Superior temporal gyrus (tissue), 1 donor: ENCODE results near the gene ADAT3.

Source experiments
- DNase-seq: peaks from one replicate; pipeline ENCODE4 v3.0.0-alpha.2; 2016; ENCODE audit errors: extremely low spot score

Gene ADAT3

DNA sequence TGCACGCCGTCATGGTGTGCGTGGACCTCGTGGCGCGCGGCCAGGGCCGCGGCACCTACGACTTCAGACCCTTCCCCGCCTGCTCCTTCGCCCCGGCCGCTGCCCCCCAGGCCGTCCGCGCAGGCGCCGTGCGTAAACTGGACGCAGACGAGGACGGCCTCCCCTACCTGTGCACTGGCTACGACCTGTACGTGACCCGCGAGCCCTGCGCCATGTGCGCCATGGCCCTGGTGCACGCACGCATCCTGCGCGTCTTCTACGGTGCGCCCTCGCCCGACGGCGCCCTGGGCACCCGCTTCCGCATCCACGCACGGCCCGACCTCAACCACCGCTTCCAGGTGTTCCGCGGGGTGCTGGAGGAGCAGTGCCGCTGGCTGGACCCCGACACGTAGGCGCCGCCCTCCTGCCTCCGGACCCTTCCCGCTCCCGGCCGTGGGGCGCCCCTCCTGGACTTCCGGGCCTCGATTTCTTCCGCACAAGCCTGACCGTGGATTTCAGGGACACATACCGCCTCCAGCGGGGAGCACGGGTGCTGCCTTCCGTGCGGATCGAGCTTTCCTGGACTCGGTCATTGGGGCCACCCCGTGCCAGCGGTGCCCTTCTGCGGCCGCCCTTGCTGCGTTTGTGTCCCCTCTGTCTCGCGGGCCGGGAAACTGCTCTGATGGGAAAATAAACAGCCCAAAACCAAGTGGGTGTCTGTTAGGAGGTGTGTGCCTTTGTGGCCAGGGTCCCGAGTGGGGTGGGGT is 7.7 kb downstream of the ADAT3 start:
- no peak for DNase-seq

DNA sequence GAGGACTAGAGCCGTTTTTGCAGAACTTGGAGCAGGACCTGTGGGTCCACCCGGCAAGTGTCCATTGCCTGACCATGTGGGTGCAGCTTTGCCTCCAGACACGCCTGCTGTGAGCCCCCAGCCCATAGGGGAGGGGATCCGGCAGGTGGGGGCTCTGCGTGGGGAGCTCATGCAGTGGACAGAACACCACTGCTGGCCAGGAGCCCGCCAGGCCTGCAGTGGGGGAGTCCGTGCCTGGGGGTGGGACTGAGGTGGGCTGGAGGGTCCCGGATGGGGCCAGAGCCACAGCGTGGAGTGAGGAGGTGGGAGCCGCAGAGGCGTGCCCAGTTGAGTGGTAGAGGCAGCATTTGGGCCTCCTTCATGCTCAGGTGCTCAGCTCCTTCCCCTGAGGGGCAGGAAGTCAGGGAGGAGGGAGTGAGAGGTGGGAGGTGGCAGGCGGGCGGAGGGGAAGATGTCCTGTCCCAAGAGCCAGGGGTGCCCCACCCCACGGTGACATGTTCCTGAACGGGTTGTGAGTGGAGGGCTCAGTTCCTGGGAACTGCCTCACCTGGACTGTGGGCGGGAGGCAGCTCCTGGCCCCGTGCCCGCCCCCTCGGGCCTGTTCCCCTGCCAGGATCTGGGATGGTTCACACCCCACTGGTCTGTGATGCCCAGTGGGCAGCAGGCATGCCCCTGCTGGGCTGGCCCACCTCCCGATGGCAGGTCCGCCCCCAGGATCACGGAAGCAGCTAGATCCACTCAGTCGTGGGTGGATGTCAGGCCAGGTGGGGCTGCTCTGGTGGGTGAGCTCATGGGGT is 8.8 kb downstream of the ADAT3 start:
- no peak for DNase-seq

DNA sequence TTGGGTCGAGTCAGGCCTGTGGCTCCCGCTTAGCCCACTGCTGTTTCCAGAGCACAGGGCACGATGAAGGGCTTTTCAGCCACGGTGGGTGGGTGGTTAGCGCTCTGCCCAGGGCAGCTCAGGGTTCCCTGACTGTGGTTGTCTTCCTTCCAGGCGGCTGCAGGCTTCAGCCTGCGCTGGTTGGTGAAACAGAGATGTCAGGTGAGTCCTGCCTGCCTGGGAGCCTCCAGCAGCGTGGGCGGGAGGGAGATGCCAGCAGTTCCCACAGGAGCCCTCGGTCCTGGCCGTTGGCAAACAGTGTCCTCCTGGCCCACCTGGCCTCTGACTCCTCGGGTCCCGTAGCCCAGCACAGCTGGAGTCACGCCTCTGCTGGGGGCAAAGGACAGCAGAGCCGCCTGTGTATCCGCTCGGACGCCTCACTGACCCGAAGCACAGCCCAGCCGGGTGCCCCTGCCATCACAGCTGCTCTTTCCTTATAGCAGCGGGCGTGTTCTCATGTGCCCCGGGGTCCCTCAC is 9.7 kb downstream of the ADAT3 start:
- no peak for DNase-seq

DNA sequence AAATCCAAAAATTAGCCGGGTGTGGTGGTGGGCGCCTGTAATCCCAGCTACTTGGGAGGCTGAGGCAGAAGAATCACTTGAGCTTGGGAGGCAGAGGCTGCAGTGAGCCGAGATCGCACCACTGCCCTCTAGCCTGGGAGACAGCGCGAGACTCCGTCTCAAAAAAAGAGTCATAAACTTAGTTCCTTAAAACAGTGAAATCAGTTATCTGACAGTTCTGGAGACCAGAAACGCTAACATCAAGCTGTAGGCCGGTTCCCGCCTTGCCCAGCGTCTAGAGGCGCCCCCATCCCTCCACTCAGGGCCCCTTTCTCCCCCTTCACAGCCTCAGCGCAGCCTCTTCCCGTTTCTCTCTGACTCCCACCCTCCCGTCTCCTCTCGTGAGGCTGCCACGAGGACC is 11.9 kb downstream of the ADAT3 start:
- no peak for DNase-seq

DNA sequence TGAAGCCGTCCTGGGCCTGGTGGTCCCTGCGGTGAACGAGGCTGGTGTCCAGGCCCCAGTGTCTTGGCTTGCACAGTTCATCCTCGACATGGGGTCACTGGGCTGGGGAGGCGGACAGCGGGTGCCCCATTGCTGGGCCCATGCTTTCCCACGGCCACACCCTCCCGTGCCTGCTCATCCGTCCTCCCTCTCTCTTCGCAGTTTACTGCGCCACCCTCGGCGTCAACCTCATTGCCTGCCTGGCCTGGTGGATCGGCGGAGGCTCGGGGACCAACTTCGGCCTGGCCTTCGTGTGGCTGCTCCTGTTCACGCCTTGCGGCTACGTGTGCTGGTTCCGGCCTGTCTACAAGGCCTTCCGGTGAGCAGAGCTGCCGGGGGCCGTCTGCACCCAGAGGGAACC is 12.7 kb downstream of the ADAT3 start:
- no peak for DNase-seq

DNA sequence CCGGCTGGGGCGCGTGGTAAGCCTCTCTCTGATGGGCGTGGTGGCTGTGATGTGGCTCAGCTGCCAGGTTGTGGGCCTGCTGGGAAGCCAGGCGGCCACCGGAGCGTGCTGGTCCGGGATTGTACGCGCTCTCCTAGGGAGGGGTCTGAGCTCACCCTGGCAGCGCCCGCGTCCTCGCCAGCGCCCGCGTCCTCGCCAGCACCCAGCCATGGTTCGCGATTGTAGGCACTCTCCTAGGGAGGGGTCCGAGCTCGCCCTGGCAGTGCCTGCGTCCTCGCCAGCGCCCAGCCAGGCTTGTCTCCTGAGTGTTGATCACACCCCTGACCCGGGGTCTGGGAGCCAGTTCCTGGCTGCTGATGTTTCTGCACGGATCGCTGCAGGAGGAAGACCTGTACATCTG is 13.8 kb downstream of the ADAT3 start:
- DNase-seq, result no peak

DNA sequence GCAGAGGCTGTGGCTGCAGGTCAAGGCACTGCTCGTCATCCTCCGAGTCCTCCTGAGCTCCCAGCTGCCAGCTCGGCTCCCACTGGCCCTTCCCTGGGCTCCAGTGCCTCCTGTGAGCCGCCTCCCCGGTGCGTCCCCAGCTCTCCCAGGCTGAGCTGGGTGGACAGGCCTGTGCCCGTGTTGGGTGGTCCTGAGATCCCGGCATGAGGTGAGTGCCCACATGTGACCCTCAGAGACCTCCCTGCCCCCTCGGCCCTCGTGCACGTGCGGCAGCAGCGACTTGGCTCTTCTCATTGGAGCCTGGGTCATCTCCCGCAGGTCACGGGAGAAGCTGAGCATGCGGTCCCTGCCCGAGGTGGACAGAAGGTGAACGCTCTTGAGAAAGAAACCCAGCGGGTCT is 15.4 kb downstream of the ADAT3 start:
- no peak for DNase-seq

DNA sequence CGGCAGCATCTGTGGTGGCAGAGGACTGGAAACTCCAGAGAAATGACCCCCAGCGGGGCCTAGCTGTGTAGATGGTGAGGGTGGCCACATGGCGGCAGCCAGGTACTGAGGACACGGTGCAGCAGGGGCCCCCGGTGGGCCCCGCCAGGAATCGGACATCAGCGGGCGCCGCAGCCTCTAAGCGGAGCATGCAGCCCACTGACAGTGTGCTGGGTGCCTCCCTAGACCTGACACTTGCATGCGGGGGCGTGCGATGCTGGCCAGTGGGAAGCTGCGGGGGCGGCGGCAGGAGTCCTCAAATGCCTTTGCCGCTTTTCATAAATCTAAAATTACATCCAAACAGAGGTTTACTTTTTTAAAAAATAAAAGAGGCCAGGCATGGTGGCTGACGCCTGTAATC is 16.1 kb downstream of the ADAT3 start:
- DNase-seq, result no peak

DNA sequence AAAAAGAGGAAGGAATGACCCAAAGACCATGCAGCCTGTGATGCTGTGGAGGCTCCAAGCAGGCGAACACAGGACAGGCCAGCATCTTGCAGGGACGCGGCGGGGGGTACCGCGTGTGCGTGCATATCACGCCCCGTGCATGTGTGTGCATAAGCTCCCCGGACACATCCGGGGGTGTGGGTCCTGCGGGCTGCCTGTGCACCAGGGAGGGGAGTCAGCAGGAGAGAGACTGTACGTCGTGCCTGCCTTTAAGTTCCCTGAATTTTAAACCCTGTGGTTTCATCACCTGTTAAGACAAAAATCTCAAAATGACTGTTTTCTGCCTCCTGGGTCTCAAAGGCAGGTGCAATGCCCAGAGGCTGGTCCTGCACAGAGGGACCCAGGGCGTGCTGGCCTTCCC is 16.6 kb downstream of the ADAT3 start:
- DNase-seq, result no peak

DNA sequence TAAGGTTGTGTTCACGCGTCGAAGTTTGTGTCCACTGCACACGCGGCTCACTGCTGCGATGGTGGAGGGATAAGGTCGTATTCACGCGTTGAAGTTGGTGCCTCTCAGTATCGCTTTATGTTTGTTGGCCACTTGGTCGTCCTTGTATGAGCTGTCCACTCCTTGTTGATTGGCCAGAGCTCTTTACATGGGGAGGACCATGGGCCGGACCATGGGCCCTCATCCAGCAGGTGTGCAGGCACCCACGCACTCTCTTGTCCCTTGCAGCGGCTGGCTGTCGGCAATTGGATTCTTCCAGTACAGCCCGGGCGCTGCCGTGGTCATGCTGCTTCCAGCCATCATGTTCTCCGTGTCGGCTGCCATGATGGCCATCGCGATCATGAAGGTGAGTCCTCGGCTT is 17.6 kb downstream of the ADAT3 start:
- no peak for DNase-seq

DNA sequence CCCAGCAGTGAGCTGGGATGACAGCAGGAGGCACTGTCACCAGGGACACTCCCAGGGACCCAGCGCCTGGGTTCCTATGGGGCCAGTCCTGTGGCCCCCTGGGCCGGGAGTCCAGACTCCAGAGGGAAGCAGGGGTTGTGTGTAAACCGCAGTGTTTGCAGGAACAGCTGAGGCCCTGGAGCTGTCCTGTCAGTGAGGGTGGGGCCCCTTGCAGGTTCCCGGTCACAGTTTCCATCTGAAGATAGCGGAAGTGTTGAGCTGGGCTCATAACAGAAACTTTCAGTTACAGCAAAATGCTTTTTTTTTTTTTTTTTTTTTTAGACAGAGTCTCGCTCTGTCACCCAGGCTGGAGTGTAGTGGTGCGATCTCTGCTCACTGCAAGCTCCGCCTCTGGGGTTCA is 18.1 kb downstream of the ADAT3 start:
- no peak for DNase-seq

DNA sequence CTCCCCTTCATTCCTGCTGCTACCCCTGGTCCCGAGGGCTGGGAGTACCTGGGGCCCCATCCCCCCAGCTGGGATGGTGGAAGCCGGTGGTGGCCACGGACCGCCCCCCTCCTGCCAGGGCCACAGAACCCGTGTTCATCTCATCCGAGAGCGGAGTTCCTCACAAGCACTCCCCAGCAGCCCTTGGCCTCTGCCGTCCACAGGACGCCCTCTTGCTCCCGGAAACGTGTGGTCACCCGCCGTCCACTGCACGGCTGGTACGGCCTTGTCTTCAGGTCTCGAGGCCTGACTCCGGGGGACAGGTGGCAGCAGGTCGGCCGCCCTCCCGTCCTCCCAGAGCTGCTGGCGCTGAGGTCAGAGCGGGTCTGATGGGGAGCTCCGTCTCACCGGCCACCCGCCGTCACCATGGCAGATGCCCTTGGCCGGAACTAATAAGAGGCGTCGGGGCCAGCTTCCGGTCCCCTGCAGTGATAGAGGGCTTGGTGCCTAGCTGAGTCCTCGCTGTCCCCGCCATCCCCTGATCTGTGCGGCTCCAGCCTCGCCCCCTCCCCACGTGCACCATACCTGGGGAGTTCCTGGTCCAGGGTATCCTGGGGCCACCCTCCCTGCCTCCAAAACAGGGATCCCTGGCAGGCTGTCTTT is 19.2 kb downstream of the ADAT3 start:
- DNase-seq, result no peak

DNA sequence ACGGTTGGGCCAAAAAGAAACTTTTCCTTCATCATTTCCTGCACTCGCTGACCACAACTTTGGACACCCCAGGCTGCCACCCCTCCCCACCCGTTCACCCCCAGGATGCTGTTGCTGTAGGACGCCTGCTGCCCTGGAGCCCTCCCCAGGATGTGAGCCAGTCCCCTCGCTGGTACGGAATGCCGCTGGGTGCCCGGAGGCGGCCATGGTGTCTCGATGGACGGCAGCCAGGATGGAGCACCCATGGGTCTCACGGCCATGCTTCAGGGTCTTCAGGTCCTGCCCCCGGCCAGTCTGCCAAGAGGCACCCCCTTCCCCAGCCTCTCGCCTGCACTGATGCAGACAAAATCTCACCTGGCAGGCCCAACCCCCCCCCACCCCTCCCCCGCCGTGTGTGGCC is 20.3 kb downstream of the ADAT3 start:
- no peak for DNase-seq

DNA sequence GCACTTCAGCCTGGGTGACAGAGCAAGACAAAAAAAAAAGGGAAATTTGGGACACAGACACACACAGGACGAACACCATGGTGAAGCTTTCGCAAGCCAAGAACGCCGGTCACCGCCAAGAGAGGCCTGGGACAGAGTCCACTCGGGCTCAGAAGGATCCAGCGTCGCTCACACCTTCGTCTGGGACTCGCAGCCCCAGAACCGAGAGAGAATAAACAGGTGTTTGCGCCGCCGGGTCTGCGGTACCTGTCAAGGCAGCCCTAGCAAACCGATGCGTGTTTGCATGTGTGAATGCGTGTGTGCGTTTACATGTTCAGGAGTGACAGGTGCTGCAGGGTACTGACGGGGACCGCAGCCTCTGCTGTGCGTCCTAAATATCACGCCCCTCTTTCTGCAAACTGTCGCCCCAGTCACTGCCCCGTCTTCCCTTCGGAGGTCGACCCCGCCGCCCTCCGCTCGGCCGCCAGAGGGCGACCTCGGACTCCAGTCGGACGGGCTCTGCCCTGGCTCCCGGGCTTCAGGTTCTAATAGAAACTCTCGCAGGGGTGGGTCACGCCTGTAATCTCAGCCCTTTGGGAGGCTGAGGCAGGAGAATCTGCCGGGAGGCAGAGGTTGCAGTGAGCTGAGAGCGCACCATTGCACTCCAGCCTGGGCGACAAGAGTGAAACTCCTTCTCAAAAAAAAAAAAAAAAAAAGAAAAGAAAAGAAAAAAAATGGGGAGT is 24.0 kb downstream of the ADAT3 start:
- DNase-seq, result peak; percentile 81

DNA sequence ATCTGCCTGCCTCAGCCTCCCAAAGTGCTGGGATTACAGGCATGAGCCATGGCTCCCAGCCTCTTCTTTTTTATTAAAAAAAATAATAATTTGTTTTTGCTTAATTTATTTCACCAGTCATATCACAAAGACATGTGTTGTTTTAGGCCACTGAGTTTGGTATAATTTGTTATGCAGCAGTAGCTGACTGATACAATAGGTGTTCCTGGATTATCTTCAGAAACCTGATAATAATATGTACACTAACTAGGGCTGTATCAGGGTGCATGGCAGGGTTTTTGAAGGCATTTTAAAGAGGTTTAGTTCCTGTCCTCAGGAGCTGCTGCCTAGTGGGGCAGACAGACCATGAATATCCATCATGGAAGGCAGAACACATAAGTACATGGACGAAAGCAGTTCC is 26.2 kb downstream of the ADAT3 start:
- DNase-seq, result no peak

DNA sequence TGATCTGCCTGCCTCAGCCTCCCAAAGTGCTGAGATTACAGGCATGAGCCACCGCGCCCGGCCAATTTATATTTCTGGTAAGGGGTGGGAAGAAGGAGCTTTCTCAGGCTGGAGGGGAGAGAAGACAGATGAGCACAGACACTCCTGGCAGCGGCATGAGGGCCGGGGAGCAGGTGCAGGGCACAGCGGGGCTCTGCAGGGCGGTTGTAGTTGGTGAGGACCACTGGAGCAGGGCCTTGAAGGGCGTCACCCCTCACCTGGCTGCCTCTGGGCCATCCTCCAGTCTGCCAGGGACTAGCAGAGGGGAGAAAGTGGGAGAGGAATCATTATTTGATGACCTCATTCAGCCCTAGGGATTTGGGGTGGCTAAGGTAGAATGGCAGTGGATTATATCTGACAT is 27.2 kb downstream of the ADAT3 start:
- no peak for DNase-seq

DNA sequence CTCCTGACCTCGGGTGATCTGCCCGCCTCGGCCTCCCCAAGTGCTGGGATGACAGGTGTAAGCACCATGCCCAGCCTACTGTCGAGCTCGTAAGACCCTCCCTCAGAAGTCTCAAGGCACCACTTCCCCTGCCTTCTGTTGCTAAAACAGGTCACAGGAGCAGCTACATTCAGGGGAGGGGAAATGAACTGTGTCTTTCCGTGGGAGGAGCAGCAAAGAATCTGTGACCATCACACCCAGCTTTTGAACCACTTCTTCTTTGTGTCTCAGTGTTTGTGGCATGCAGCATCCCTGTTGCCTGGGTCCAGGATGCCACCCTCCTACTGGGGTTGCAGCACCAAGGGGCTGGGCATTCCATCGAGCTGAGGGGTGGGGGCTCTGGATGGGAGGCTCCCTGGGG is 28.0 kb downstream of the ADAT3 start:
- no peak for DNase-seq

DNA sequence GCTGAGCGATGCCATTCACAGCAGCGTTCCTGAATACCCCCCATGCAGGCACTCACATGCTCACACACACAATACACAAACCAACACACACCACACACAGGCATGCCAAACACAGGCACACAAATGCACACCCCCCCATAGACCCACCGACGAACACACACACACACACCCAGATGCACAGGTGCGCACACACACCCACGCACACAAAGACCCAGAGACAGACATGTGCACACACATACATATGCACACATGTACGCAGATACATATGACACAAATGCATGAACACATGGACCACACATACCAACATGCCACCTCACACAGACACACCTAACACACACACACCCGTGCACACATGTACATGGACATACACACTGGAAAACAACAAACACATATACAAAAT is 28.7 kb downstream of the ADAT3 start:
- DNase-seq, result no peak

DNA sequence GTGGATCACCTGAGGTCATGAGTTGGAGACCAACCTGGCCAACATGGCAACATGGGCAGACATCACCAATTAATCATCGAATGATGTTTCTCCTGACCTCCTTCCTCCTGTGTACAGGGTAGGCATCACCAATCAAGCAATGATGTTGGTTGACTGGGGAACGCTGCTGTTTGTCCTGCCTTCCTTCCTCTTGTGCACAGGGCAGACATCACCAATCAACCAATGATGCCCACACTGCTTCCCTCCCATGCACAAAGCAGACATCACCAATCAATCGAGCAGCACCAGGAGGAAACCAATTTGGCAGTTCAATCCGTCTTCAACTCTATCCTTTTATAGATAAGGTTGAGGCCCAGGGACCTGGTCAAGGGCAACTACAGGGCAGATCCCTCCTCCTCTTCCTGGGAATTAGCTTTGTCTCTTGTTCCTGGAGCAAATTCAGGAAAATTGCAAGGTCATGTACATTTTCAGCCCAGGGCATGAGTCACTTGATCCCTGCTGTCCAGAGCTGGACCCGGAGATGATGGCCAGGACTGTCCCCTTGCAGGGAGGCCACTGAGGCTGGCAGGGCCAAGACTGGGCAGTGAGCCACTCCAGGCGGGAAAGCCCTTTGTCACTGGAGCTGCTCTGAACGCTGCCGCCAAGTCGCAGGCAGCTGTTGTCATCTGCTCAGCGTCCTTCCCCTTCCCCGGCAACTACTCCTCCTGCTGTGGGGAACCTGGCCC is 30.4 kb downstream of the ADAT3 start:
- DNase-seq, result no peak

DNA sequence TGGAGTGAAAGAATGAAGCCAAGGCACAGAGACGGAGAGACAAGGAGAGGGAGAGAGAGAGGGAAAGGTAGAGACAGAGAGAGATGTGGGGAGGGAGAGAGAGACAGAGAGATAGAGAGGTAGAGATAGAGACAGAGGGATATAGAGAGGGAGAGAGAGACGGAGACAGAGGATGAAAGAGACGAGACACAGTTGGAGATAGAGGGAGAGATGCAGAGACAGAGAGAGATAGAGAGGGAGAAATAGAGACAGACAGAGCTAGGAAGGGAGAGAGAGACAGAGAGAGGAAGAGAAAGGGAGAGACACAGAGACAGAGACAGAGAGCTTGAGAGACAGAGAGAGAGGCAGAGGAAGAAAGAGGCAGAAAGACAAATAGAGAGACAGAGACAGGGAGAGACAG is 31.2 kb downstream of the ADAT3 start:
- no peak for DNase-seq

DNA sequence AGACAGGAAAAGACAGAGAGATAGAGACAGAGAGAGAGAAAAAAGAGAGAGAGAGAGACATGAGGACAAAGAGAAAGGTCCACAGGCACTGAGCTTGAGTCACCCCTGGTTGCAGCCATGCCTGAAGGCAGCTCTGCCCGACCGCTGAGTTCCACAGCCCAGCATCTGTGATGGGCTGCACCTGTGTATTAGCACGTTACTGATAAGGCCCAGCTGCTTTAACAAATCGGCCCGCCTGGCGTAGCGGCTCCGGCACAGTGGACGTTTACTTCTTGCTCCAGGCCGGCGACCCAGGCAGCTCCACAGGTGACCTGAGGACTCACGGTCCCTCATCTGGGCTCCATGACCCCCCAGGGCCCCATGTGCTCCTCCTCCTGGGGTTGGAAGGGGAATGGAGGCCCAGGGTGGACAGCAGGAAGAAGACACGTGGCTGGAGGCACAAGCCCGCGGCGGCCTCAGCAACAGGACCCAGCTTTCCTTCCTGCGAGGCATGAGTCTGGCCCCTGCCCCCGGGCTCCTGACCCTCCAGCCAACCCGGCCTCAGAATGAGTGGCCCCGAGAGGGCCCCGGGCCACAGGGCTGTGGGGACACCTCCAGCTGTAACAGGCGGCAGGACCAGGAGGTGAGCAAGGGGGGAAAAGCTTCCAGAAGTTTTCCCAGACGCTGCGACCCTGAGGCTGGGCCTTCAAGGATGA is 31.9 kb downstream of the ADAT3 start:
- no peak for DNase-seq
